Left lung (tissue), 10 donors: ENCODE results near the gene UBE3C. TPM values are rescaled to one million over a fixed set of nuclear protein-coding genes. Genes with fewer than 3 reads are reported as not detected.
A peak's percentile ranks its signal among the peaks of the same experiment; 100 is the strongest.

Source experiments
- ATAC-seq: fragments of 200-7000 bp; cut with Tn5 transposase; one replicate; pipeline ENCODE4 v1.9.1; 2020; ENCODE audit warnings: moderate library complexity
- DNase-seq, 4 donors: peaks; one replicate each; pipeline ENCODE4 v3.0.0-alpha.2; 2013 to 2020
- H3K27ac ChIP-seq, 2 donors: fragments of 200-600 bp; sonication (generic) in 1 of 2; one replicate each; pipeline versions ENCODE4 v1.5.0 to v1.8.0; 2020 to 2021
- H3K27me3 ChIP-seq, 2 donors: fragments of 200-600 bp; sonication (generic) in 1 of 2; one replicate each; pipeline versions ENCODE4 v1.5.0 to v1.8.0; 2020 to 2021
- H3K36me3 ChIP-seq, 2 donors: fragments of 200-600 bp; sonication (generic) in 1 of 2; one replicate each; pipeline versions ENCODE4 v1.5.0 to v1.8.0; 2020 to 2021
- H3K4me1 ChIP-seq, 2 donors: fragments of 200-600 bp; one replicate each; pipeline ENCODE4 v1.8.0; 2021
- H3K4me3 ChIP-seq, 2 donors: fragments of 200-600 bp; sonication (generic) in 1 of 2; one replicate each; pipeline versions ENCODE4 v1.5.0 to v1.8.0; 2020 to 2021; ENCODE audit warnings: mild to moderate bottlenecking in 1 of 2
- H3K9me3 ChIP-seq, 2 donors: fragments of 200-600 bp; sonication (generic) in 1 of 2; one replicate each; pipeline versions ENCODE4 v1.5.0 to v1.8.0; 2020 to 2021
- intact Hi-C, 2 donors: fragments of 100-400 bp; cut with DNase I; formaldehyde crosslinking; loops; one replicate each; pipeline versions ENCODE4 v1.11.2 to v1.14.2; 2022
- polyA plus RNA-seq, 6 donors: library from polyadenylated mRNA; unstranded; fragments of 120-200 nt; gene quantifications; one replicate each; pipeline ENCODE4 v1.2.1, GENCODE V29; 2013; ENCODE audit not compliant: insufficient read length in 6 of 6
- total RNA-seq, 2 donors: library from RNA; stranded (reverse); fragmentation: NEBNext Ultra II Directional; extraction: Animal tissue kit (Norgen Biotek cat#: 25700); gene quantifications; one replicate each; pipeline ENCODE4 v1.2.1, GENCODE V29; 2021
- TF ChIP-seq, protein P1 (sequence below), 2 donors: fragments of 200-600 bp; sonication (generic) in 1 of 2; IDR thresholded peaks; one replicate each; pipeline versions ENCODE4 v1.5.0 to v1.8.0; 2021; ENCODE audit warnings: antibody characterized with exemption in 2 of 2
- donor health status: DM: no; HTN: yes; CAD: no.
- donor health status: DM: no; HTN: no; CAD: no.

The UBE3C gene
- total and polyA plus RNA-seq, 8 donors: 38.4 to 68.9 (median 43.8) TPM

DNA sequence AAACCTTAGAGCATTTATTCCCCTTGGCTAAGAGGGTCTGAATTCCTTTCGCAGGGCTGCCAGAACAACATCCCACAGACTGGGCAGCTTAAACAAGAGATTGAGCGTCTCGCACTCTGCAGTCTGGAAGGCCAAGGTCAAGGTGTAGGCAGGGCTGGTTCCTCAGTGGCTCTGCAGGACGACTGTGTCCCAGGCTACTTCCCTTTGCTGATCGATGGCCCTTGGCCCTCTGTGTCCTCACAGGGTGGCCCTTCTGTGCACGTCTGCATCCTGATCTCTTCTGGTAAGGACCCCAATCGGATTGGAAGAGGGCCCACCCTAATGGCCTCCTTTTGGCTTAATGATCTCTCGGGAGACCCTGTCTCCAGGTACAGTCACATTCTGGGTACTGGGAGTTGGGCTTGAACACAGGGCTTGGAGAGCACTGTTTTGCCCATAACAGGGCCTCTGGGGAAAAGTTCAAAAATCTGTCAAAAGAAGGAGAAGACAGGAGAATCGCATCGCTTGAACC is 162.9 kb downstream of the UBE3C start:
- intact Hi-C loops: no loop called here
- Histone ChIP-seq H3K27ac (peak overlapping the region; percentile 48 to 93), H3K4me3 (no peak overlapping the region), H3K27me3 (no peaks in the 10 kb centered on the region), H3K4me1 (peaks cover 0 to 32% of the 10 kb centered on the region in 2 donors), H3K9me3 (no peaks in the 10 kb centered on the region), H3K36me3 (no peaks in the 10 kb centered on the region)
- DNase-seq: no peak
- TF ChIP-seq, protein P1, sequence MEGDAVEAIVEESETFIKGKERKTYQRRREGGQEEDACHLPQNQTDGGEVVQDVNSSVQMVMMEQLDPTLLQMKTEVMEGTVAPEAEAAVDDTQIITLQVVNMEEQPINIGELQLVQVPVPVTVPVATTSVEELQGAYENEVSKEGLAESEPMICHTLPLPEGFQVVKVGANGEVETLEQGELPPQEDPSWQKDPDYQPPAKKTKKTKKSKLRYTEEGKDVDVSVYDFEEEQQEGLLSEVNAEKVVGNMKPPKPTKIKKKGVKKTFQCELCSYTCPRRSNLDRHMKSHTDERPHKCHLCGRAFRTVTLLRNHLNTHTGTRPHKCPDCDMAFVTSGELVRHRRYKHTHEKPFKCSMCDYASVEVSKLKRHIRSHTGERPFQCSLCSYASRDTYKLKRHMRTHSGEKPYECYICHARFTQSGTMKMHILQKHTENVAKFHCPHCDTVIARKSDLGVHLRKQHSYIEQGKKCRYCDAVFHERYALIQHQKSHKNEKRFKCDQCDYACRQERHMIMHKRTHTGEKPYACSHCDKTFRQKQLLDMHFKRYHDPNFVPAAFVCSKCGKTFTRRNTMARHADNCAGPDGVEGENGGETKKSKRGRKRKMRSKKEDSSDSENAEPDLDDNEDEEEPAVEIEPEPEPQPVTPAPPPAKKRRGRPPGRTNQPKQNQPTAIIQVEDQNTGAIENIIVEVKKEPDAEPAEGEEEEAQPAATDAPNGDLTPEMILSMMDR (IDR thresholded peaks at IDR 0.05): no peak
- ATAC-seq: no peak

DNA sequence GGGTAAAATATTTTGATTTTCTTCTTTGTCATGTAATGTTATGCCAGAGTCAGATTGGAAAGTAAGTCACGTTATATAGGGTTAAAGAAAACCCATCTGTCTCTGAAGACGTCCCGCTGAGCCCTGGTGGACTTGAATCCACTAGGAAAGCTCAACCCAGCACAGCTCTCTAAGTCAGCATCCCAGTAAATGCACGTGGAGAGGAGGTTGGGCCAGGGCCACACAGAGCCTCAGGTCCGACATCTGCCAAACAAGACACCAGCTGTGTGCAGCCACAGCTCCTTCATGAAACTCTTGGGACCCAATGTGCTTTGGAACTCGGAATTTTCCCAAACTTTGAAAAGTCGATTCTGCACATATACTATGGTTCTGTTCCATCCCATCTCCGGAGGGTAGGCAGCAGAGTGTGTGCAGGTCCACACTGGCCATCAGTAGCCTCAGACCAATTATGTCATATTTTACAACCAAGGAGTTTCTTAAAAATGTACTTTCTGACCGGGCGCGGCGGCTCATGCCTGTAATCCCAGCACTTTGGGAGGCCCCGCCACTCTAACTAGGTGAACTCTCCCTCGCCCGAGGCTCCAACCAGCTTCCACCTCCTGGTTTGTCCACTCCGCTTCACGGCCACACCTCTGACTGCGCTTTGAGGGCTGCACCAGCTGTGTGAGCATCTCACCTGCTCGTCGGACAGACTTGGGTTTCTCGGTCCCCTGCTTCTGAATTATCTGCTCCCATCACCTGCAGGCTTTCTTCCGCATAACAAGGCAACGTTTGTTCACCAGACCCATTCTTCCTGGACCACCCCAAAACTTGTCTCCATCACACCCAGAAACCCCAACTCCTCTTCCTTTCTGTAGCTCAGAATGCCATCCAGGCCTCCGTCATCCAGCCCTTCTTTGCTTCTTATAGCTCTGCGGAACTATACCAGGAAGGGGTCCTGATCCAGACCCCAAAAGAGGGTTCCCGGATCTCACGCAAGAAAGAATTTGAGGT is 168.4 kb downstream of the UBE3C start:
- ATAC-seq (no peak), DNase-seq (peak in 1 of 4 donors; percentile 60)
- Histone ChIP-seq H3K4me1 (peaks cover 0 to 12% of the 10 kb centered on the region in 2 donors), H3K27me3 (no peaks in the 10 kb centered on the region), H3K9me3 (no peaks in the 10 kb centered on the region), H3K36me3 (no peaks in the 10 kb centered on the region), H3K4me3 (no peak overlapping the region), H3K27ac (no peak overlapping the region)
- TF ChIP-seq, protein P1 (IDR thresholded peaks at IDR 0.05): no peak
- intact Hi-C loops: no loop called here

DNA sequence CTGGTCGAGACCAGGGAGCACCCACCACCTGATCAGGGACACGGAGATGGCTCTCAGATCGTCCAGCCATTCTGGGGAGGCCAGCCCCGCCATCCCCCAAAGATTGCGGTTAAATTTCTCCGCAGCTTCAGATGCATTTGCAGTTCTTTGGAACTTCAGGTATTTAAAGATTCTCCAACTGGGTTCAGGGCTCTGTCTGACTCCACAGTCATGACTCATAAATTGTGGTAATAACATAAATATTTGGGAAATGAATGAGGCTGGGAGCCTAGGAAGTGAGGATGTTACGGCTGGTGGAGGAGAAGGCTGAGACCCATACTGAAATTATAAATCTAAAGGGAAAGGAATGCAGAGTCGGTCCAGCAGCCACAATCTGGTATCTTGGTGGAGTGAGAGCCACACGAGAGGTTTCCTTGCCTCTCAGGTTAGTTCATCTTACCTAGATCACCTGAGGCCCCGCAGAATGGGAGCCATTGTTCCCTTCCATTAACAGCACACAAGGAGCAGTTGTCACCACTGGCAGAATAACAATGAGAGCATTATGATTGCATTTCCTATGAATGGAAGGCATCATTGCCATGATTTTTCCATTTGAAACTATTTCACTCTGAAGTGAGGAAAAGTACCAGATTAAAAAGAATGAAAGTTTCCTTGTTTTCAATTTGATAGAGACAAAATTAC is 171.4 kb downstream of the UBE3C start:
- no peak for DNase-seq
- no peaks in the 10 kb centered on the region for H3K4me1 ChIP-seq
- TF ChIP-seq, protein P1 (IDR thresholded peaks at IDR 0.05): no peak
- peak; percentile 57 for ATAC-seq
- intact Hi-C loops: no loop called here
- H3K27me3 ChIP-seq: no peaks in the 10 kb centered on the region
- H3K9me3 ChIP-seq: no peaks in the 10 kb centered on the region
- H3K27ac ChIP-seq: no peak overlapping the region
- no peaks in the 10 kb centered on the region for H3K36me3 ChIP-seq
- no peak overlapping the region for H3K4me3 ChIP-seq

DNA sequence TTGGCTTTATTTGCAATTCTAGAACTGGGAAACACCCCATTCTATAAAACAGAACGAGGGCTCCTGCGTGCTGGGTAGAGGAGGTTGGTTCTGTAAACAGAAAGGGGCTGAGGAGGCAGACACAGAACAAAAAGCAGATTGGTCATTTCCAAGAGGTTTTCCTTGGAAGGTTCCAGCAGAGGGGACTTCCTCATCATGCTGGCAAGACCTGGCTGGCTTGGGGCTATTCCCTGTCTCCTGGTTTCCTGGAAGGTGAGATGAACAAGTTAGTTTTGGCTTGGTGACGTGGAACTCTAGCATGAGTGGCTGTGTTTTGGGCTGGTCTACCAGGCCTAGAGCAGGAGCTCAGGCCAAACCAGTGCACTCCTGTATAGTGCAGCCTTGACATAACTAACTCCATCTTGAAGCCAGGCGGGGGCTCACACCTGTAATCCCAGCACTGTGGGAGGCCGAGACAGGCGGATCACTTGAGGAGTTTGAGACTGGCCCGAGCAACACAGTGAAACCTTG is 172.0 kb downstream of the UBE3C start:
- H3K9me3 ChIP-seq: no peaks in the 10 kb centered on the region
- DNase-seq (no peak), ATAC-seq (no peak)
- H3K27me3 ChIP-seq: no peaks in the 10 kb centered on the region
- intact Hi-C loops: no loop called here
- H3K4me3 ChIP-seq: no peak overlapping the region
- H3K36me3 ChIP-seq: no peaks in the 10 kb centered on the region
- TF ChIP-seq, protein P1 (IDR thresholded peaks at IDR 0.05): no peak
- no peak overlapping the region for H3K27ac ChIP-seq
- no peaks in the 10 kb centered on the region for H3K4me1 ChIP-seq

DNA sequence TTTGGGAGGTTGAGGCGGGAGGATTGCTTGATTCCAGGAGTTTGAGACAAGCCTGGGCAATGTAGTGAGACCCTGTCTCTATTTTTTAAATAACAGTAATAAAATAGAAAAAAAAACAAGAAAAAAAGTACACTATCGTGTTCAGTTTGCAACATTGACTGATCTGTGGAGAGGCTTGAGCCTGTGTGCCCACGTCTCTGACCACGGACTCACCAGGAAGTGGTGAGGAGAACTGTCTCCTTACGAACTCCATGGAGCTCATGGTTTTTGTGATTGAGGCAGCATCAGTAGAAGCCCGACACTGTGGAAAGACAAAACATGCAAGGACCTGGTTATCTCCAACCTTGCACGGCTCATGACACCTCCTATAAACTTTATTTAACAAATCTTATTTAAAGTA is 174.2 kb downstream of the UBE3C start:
- DNase-seq (no peak), ATAC-seq (no peak)
- Histone ChIP-seq H3K27me3 (no peaks in the 10 kb centered on the region), H3K9me3 (no peaks in the 10 kb centered on the region), H3K4me1 (peaks cover 0 to 1% of the 10 kb centered on the region in 2 donors), H3K4me3 (no peak overlapping the region), H3K27ac (no peak overlapping the region), H3K36me3 (no peaks in the 10 kb centered on the region)
- intact Hi-C loops: no loop called here
- TF ChIP-seq, protein P1 (IDR thresholded peaks at IDR 0.05): no peak
